ENCODE data around the gene RIPOR3. TPM values are rescaled to one million over a fixed set of nuclear protein-coding genes. Genes with fewer than 3 reads are reported as not detected.

Gene RIPOR3
- total and polyA plus RNA-seq, 4 donors: 5.6 to 90.3 (median 16.3) TPM

GRCh38 chr20:50537546-50538201 is 153.7 kb downstream of the RIPOR3 start:
- no peak overlapping the region for H3K4me3 ChIP-seq (ENCODE audit: low read depth in 1 of 3, low read length in 3 of 3)
- TF ChIP-seq YY1 (IDR thresholded peaks at IDR 0.05): no peak
- no peak for TF ChIP-seq FOXA2 (IDR thresholded peaks at IDR 0.05)
- H3K27ac ChIP-seq (ENCODE audit: low read depth in 1 of 2, low read length in 2 of 2): no peak overlapping the region
- H3K9me3 ChIP-seq (ENCODE audit: control insufficient read depth in 4 of 4, low read length in 3 of 4): no peaks in the 10 kb centered on the region
- no peaks in the 10 kb centered on the region for H3K36me3 ChIP-seq (ENCODE audit: control insufficient read depth in 4 of 4, insufficient read depth in 3 of 4, low read depth in 1 of 4, low read length in 3 of 4)
- no peak for DNase-seq (ENCODE audit: low spot score)
- WGBS: 86% methylated on average over 7 of the region's 7 CpGs
- no peak overlapping the region for H3K9ac ChIP-seq (ENCODE audit: low read depth in 1 of 2, low read length in 2 of 2)
- H3K4me1 ChIP-seq (ENCODE audit: control insufficient read depth in 4 of 4, insufficient read depth in 4 of 4, low read length in 3 of 4): peaks cover 0 to 8% (median 5%) of the 10 kb centered on the region in 4 donors
- no peaks in the 10 kb centered on the region for H3K27me3 ChIP-seq (ENCODE audit: control insufficient read depth in 4 of 4, insufficient read depth in 4 of 4, low read length in 3 of 4)

GRCh38 chr20:50536333-50536732 is 155.0 kb downstream of the RIPOR3 start:
- Histone ChIP-seq H3K9me3 (ENCODE audit: control insufficient read depth in 4 of 4, low read length in 3 of 4) (no peaks in the 10 kb centered on the region), H3K27me3 (ENCODE audit: control insufficient read depth in 4 of 4, insufficient read depth in 4 of 4, low read length in 3 of 4) (no peaks in the 10 kb centered on the region), H3K4me3 (ENCODE audit: low read depth in 1 of 3, low read length in 3 of 3) (no peak overlapping the region), H3K36me3 (ENCODE audit: control insufficient read depth in 4 of 4, insufficient read depth in 3 of 4, low read depth in 1 of 4, low read length in 3 of 4) (no peaks in the 10 kb centered on the region), H3K4me1 (ENCODE audit: control insufficient read depth in 4 of 4, insufficient read depth in 4 of 4, low read length in 3 of 4) (peaks cover 0 to 5% (median 2%) of the 10 kb centered on the region in 4 donors), H3K27ac (ENCODE audit: low read depth in 1 of 2, low read length in 2 of 2) (no peak overlapping the region), H3K9ac (ENCODE audit: low read depth in 1 of 2, low read length in 2 of 2) (no peak overlapping the region)
- WGBS: 85% methylated on average over 4 of the region's 4 CpGs
- DNase-seq (ENCODE audit: low spot score): no peak
- TF ChIP-seq RXRA (IDR thresholded peaks at IDR 0.05): no peak
- TF ChIP-seq FOXA1 (IDR thresholded peaks at IDR 0.05): no peak
- no peak for TF ChIP-seq SP1 (IDR thresholded peaks at IDR 0.05)
- TF ChIP-seq HNF4G (IDR thresholded peaks at IDR 0.05): no peak
- no peak for TF ChIP-seq CTCF (IDR thresholded peaks at IDR 0.05; ENCODE audit: low read depth, low read length, missing input control)
- TF ChIP-seq EGR1 (IDR thresholded peaks at IDR 0.05; ENCODE audit: low read depth in 2 of 2): no peak
- no peak for TF ChIP-seq HNF4A (conservative IDR thresholded peaks at IDR 0.05)
- TF ChIP-seq GABPA (IDR thresholded peaks at IDR 0.05 in 1 of 2, conservative IDR thresholded peaks at IDR 0.05 in 1 of 2): no peak
- TF ChIP-seq ATF3 (IDR thresholded peaks at IDR 0.05): no peak
- no peak for TF ChIP-seq TAF1 (conservative IDR thresholded peaks at IDR 0.05)
- no peak for TF ChIP-seq RAD21 (IDR thresholded peaks at IDR 0.05)
- no peak for TF ChIP-seq FOXA2 (IDR thresholded peaks at IDR 0.05)
- no peak for TF ChIP-seq NR2F2 (IDR thresholded peaks at IDR 0.05)
- no peak for TF ChIP-seq REST (IDR thresholded peaks at IDR 0.05)
- no peak for TF ChIP-seq YY1 (IDR thresholded peaks at IDR 0.05)
- TF ChIP-seq ZBTB33 (IDR thresholded peaks at IDR 0.05): no peak

Small RNA genes lying within 50 kb of the gene (small RNA-seq; reads per million reads assigned to genes)
- gene MIR1302-5: not detected
- not detected for gene MIR645
- gene RF00019: not detected

Other genes with a start within 250 kb of the RIPOR3 start
- gene PTPN1, start 181.2 kb downstream of the RIPOR3 start, total RNA-seq: 1 to 10 TPM; 9.5 to 9.9 TPM
- 10 to 100 TPM in 1 of 2 donors, 1 to 10 TPM in 1; 5.8 to 10.6 TPM for gene PTPN1, start 181.2 kb downstream of the RIPOR3 start, polyA plus RNA-seq
- gene PARD6B, start 40.0 kb upstream of the RIPOR3 start, total RNA-seq: 1 to 10 TPM; 6.2 to 8.8 TPM
- gene PARD6B, start 40.0 kb upstream of the RIPOR3 start, polyA plus RNA-seq: 1 to 10 TPM; 1.2 to 5.7 TPM
- gene BCAS4, start 103.5 kb upstream of the RIPOR3 start, total RNA-seq: under 1 TPM; 0.47 to 0.50 TPM
- gene BCAS4, start 103.5 kb upstream of the RIPOR3 start, polyA plus RNA-seq: under 1 TPM; 0.25 to 0.47 TPM
- 10 to 100 TPM; 25.2 to 25.4 TPM for gene ADNP, start 239.9 kb upstream of the RIPOR3 start, total RNA-seq
- gene ADNP, start 239.9 kb upstream of the RIPOR3 start, polyA plus RNA-seq: 10 to 100 TPM in 1 of 2 donors, 1 to 10 TPM in 1; 9.3 to 15.1 TPM

Data from liver (tissue), 10 donors.